Urinary bladder (tissue), 4 donors: ENCODE results near the gene DTNB. TPM values are rescaled to one million over a fixed set of nuclear protein-coding genes. Genes with fewer than 3 reads are reported as not detected.

Experiments used
- DNase-seq: peaks from one replicate; pipeline ENCODE4 v3.0.0-alpha.2; 2015; ENCODE audit errors: extremely low spot score
- H3K27ac ChIP-seq: one replicate; pipeline ENCODE4 v1.5.1; 2013; ENCODE audit warnings: low read depth, mild to moderate bottlenecking, moderate library complexity
- H3K36me3 ChIP-seq: one replicate; pipeline ENCODE4 v1.6.1; 2013; ENCODE audit warnings: mild to moderate bottlenecking, moderate library complexity; ENCODE audit not compliant: insufficient read depth
- H3K4me1 ChIP-seq: one replicate; pipeline ENCODE4 v1.6.1; 2013; ENCODE audit warnings: mild to moderate bottlenecking, moderate library complexity; ENCODE audit not compliant: insufficient read depth
- H3K4me3 ChIP-seq: one replicate; pipeline ENCODE4 v1.5.1; 2013; ENCODE audit warnings: low read depth, low read length
- WGBS: extraction: QIAGEN DNeasy Blood & Tissue Kit; methylation state at CpG from one replicate; pipeline ENCODE4 v1.1.7; 2013; 5-methylcytosine and 5-hydroxymethylcytosine counted together
- polyA plus RNA-seq: library from polyadenylated mRNA; stranded (reverse); fragments of 200-250 nt; gene quantifications from one replicate; pipeline ENCODE4 v1.2.3, GENCODE V29; 2013
- total RNA-seq: library from RNA; depleted of rRNA; stranded (reverse); fragments of >200 nt; gene quantifications from one replicate; pipeline ENCODE4 v1.2.3, GENCODE V29; 2014
- donor health status: healthy with polysubstance abuse.
- donor health status: healthy.

Gene DTNB
- total and polyA plus RNA-seq, 2 donors, result 5.4 to 14.0 TPM

DNA sequence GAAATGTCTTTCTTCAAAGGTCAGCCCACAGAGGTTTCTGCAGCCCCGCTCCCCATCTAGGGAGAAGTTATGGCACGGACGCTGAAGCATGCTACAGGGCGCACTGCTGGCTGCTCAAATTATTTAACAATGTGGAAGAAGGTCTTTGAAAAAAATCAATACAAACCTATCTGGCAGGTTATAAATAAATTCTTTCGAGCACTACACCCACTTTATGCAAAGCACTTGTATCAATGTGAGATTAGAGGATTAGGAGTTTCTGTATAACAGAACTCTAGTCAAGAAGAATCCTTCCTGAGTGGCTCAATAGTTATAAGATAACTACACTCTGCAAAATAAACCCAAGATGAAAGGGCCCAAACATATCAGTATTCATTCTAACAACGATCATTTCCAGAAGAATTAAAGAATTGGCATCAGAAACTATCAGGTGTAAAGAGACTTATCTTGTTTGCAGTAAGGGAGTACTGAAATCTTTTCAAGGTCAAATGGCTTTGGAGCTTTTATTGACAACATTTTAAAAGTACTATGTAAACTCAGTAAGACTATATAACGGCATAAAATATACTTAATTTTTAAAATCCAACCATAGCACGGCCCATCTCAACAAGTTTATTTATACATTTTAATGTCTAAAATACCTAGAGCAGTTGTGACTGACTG, 228.6 kb downstream of the DTNB start:
- no peaks in the 10 kb centered on the region for H3K36me3 ChIP-seq
- H3K4me1 ChIP-seq, result no peaks in the 10 kb centered on the region
- 82% methylated on average over 8 of the region's 8 CpGs for WGBS
- no peak overlapping the region for H3K27ac ChIP-seq
- DNase-seq, result no peak
- H3K4me3 ChIP-seq, result no peak overlapping the region

DNA sequence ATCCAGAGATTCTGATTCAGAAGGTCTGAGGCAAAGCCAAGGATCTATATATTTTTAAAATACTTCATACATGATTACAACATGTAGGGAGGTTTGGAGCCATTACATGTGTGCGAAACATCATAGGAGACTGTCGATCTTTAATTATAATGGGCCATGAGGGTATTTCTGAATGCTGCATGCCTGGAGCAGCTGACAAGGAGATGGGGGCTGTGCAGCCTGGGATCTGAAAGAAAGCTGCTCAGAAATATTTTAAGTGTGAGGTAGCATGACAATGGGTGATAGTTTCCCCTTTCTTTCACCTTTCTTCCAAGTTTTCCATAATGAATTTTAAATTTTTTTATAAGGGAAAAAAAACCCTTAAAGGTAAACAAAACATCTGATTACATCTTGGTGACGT, 229.6 kb downstream of the DTNB start:
- H3K36me3 ChIP-seq, result no peaks in the 10 kb centered on the region
- 93% methylated on average over 3 of the region's 3 CpGs for WGBS
- H3K4me1 ChIP-seq, result no peaks in the 10 kb centered on the region
- DNase-seq, result no peak
- H3K4me3 ChIP-seq, result no peak overlapping the region
- H3K27ac ChIP-seq, result no peak overlapping the region

- 55% methylated on average over 3 of the region's 3 CpGs for WGBS
- Histone ChIP-seq H3K4me1 (no peaks in the 10 kb centered on the region), H3K27ac (no peak overlapping the region), H3K4me3 (no peak overlapping the region), H3K36me3 (no peaks in the 10 kb centered on the region)
- DNase-seq, result no peak
Measured at GRCh38 chr2:25441353-25441752, 232.0 kb downstream of the DTNB start.

- WGBS, result 96% methylated on average over 2 of the region's 2 CpGs
- DNase-seq, result no peak
- H3K36me3 ChIP-seq, result no peaks in the 10 kb centered on the region
- no peak overlapping the region for H3K27ac ChIP-seq
- H3K4me3 ChIP-seq, result no peak overlapping the region
- H3K4me1 ChIP-seq, result no peaks in the 10 kb centered on the region
Measured at GRCh38 chr2:25438793-25439192, 234.6 kb downstream of the DTNB start.

DNA sequence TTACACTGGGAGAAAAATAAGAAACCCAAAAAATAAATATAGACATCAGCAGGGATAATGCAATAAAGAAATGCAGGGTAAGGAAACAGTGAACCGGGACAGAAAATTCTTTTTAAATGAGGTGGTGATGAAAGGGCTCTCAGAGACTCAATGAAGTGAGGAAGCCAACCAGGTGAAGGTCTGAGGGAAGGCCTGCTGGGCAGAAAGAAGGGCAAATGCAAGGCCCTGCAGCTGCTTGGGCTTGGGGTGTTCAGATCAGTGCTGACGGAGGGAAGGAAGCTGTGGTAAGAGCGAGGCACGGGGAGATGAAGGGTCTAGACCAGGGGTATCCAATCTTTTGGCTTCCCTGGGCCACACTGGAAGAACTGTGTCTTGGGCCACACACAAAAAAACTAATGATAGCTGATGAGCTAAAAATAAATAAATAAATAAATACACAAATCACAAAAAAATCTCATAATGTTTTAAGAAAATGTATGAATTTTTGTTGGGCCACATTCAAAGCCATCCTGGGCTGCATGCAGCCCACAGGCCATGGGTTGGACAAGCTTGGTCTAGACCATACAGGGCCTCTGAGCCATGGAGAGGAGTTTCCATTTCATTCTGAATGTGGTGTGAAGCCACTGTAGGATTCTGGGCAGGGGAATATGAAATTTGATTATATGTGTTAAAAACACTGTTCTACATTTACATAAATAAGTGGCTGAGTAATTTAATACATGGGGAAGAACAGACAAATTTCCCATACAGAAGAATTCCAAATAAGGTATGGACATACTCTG, 235.3 kb downstream of the DTNB start:
- Histone ChIP-seq H3K27ac (no peak overlapping the region), H3K36me3 (no peaks in the 10 kb centered on the region), H3K4me1 (no peaks in the 10 kb centered on the region), H3K4me3 (no peak overlapping the region)
- WGBS, result 93% methylated on average over 4 of the region's 4 CpGs
- no peak for DNase-seq

GRCh38 chr2:25435421-25435820, 238.0 kb downstream of the DTNB start:
- WGBS, result 100% methylated on average over 1 of the region's 1 CpG
- H3K4me1 ChIP-seq, result no peaks in the 10 kb centered on the region

GRCh38 chr2:25431604-25432003, 241.8 kb downstream of the DTNB start:
- Histone ChIP-seq H3K27ac (no peak overlapping the region), H3K36me3 (no peaks in the 10 kb centered on the region), H3K4me3 (no peak overlapping the region), H3K4me1 (no peaks in the 10 kb centered on the region)
- DNase-seq, result no peak
- 88% methylated on average over 4 of the region's 4 CpGs for WGBS

More at GRCh38 chr2:25435421-25435820, 238.0 kb downstream of the DTNB start:
- Histone ChIP-seq H3K4me3 (no peak overlapping the region), H3K27ac (no peak overlapping the region), H3K36me3 (no peaks in the 10 kb centered on the region)
- DNase-seq, result no peak

DNA sequence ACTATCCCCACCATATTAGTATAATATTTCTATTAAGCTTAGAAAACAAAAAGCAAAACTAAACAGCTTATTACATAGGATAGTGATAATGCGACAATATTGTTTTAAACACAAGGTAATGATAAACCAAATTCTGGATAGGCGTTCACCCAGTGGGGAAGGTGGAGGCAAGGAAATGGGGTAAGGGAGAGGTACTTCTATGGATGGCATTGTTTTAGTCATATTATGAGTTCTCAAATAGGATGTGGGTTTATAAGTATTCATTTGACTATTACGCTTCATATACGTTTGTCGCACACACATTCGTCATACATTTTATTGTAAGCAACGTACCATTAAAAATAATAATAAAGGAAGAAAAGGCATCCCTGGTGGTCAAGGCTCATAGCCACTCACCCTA, 242.8 kb downstream of the DTNB start:
- 96% methylated on average over 7 of the region's 7 CpGs for WGBS

DNA sequence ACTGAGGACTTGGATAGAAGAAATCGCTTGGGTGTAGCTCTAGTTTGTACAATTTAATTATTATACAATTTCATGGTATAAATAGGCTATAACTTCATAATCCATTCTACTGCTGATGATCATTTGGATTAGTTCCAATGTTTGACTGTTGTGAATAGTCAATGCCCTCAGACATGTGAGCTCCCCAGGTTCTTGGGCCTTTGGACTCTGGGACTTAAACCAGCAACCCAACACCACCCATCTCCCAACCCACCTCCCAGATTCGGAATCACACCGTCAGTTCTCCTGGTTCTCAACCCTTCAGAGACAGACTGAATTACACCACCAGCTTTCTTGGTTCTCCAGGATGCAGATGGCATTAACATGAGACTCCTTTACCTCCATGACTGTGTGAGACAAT, 247.1 kb downstream of the DTNB start:
- WGBS, result 97% methylated on average over 3 of the region's 3 CpGs
- no peak overlapping the region for H3K4me3 ChIP-seq
- no peak overlapping the region for H3K27ac ChIP-seq
- no peak for DNase-seq
- H3K36me3 ChIP-seq, result no peaks in the 10 kb centered on the region
- no peaks in the 10 kb centered on the region for H3K4me1 ChIP-seq

More for the DNA sequence above, 242.8 kb downstream of the DTNB start:
- Histone ChIP-seq H3K4me1 (no peaks in the 10 kb centered on the region), H3K27ac (no peak overlapping the region), H3K36me3 (no peaks in the 10 kb centered on the region), H3K4me3 (no peak overlapping the region)
- DNase-seq, result no peak

GRCh38 chr2:25424426-25425028, 248.8 kb downstream of the DTNB start:
- no peak for DNase-seq
- H3K4me1 ChIP-seq, result no peaks in the 10 kb centered on the region
- H3K36me3 ChIP-seq, result no peaks in the 10 kb centered on the region
- no peak overlapping the region for H3K4me3 ChIP-seq
- no peak overlapping the region for H3K27ac ChIP-seq
- WGBS, result 97% methylated on average over 6 of the region's 6 CpGs

- 85% methylated on average over 3 of the region's 3 CpGs for WGBS
- Histone ChIP-seq H3K27ac (no peak overlapping the region), H3K36me3 (no peaks in the 10 kb centered on the region), H3K4me1 (no peaks in the 10 kb centered on the region), H3K4me3 (no peak overlapping the region)
- DNase-seq, result no peak
Measured at GRCh38 chr2:25421820-25422411, 251.5 kb downstream of the DTNB start.

- 87% methylated on average over 6 of the region's 6 CpGs for WGBS
- no peaks in the 10 kb centered on the region for H3K36me3 ChIP-seq
- no peak for DNase-seq
Measured at GRCh38 chr2:25421289-25421688, 252.1 kb downstream of the DTNB start.

DNA sequence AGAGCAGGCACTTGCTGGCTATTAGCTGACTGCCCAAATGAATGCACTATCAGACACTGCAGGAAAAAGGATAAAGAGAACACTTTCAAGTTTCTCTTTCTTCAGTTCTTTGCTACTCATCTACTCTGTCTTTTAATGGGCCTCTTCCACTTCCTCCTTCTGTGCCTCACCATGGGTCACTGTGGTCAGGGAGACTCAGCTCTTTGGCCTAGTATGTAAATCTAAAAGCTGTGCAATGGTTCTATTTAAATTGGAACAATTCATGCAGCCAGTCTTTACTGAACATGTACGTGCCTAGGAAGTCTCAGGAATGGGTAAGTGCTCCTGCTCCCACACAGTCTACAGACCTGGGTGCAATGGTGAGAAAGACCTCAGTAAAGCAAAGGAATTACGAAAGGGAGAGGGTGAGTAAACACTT, 252.5 kb downstream of the DTNB start:
- 90% methylated on average over 2 of the region's 2 CpGs for WGBS
- H3K4me3 ChIP-seq, result no peak overlapping the region

More at GRCh38 chr2:25421289-25421688, 252.1 kb downstream of the DTNB start:
- no peaks in the 10 kb centered on the region for H3K4me1 ChIP-seq
- H3K4me3 ChIP-seq, result no peak overlapping the region
- H3K27ac ChIP-seq, result no peak overlapping the region

More for the DNA sequence above, 252.5 kb downstream of the DTNB start:
- Histone ChIP-seq H3K36me3 (no peaks in the 10 kb centered on the region), H3K27ac (no peak overlapping the region), H3K4me1 (no peaks in the 10 kb centered on the region)
- DNase-seq, result no peak
